HG03575 (cell line): Measurements from ENCODE around the gene MEF2D.

Experiments
- ATAC-seq: cut with Tn5 transposase; IDR thresholded peaks from one replicate; pipeline ENCODE4 v1.9.1; 2021; ENCODE audit not compliant: unreplicated experiment, insufficient number of reproducible peaks, low FRiP score; ENCODE audit errors: extremely low read depth

The MEF2D gene

DNA sequence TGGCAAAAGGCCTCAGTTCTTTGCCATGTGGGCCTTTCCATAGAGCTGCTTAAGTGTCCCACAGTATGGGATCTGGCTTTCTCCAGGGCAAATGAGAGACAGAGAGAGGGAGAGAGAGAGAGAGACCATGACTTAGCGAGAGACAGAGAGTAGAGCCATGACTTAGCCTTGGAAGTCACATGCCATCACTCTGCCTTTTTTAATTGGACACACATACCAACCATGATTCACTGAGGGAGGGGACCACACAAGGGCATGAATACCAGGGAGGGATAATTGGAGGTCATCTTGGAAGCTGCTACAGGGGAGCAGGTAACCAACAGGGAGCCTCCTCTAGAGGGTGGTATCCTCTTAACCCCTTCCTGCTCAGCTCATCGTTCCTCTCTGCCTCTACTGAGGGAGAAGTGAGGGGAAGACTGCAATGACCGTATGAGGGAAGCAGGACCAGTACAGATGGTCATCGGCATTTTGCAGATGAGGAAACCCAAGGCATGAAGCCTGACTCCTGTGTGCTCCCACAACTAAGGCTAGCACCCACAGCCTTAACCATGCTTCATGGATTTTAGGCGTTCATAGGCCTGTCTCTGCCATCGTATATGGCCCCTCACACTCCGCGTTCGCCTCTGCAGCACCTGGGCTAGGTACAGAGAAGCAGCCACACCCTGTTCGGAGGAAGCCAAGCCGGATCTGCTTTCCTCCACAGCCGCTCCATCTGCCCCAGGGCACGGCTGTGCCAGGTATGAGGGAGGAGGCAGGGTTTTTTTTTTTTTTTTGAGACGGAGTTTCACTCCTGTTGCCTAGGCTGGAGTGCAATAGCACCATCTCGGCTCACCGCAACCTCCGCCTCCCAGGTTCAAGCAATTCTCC is 38.6 kb downstream of the MEF2D start:
- no peak for ATAC-seq

DNA sequence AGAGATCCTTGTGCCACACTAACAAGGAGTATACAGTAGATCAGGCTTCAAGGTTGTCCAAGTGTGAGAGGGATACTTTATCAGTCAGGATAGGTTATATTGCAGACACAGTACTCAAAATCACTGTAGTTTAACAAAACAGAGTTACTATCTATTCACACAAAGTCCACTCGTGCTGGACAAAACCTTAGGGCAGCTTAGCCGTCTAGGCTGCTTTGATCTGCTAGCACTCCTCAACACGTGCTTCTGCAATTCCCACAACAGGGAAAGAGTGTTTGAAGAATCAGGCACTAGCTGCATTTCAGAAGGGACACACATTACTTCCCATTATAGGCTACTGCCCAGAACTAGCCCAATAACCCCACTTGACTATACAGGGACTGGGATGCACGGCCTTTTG is 39.5 kb downstream of the MEF2D start:
- no peak for ATAC-seq

DNA sequence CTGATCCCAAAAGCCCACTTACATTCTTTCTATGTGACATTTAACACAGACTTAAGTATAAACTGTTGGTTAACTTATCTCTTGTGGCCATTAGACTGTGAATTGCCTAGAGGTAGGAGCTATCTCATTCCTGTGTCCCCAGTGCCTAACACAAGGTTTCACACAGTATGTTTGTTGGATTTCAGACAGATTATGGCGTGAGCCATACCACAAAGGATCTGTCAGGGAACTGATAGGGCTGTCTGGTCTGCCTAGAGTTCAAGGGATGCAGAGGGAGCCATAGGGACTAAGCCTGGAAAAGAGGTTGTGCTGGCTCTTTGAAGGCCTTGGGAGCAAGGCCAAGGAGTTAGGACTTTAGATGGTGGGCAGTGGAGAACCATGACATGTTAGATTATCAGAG is 40.0 kb downstream of the MEF2D start:
- ATAC-seq: no peak

DNA sequence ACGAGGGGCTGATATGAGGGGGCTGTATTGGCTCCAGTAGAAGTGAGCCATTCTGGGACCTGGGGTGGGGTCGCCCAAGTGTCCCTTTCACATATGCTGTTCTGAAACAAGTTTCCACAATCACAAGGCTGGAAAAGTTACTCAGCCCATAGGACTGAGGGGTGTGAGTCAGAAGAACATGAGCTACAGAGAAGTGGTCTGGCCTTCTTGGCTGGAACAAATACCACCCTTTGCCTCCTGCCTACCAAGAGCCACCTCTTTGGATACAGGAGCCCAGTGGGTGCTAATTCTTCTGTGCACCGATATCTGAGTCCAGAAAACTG is 42.4 kb downstream of the MEF2D start:
- ATAC-seq: no peak

DNA sequence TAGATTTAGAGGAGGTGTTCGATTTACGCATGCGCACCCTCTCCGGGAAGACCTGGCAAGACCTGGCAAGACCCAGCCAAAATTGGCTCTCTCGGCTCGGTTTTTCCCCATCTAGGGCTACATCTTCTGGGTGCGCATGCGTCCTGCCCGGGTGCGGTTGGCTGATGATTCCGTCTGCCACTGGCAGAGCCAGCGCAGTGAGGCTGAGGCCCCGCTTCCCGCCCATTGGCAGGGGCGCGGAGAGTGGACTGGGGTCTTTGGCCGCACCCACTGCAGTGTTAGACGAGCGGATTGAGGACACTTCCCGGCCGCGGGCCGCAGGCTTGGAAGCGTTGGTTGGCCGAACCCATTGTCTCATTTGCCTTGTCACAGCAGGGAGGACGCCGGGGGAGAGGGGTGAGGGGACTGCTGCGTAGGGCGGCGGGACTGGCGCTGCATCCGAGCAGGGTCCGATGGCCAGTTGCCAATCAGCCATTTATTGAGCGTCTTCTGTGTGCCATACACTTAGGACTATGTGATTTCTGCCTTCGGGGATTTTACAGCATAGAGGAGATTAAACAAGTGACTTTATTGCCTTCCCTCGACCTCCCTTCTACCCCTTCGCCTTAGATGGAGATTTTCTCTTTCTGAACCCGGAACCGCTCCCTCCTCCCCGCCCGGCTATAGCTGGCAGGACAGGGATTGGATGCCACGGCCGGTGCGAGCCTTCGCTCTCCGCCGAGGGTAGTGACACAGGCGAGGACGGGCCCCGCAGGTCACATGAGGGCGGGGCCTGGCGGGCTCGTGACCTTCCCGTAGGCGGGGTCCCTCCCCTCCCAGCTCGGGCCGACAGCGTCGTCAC is 43.7 kb downstream of the MEF2D start:
- ATAC-seq: no peak

DNA sequence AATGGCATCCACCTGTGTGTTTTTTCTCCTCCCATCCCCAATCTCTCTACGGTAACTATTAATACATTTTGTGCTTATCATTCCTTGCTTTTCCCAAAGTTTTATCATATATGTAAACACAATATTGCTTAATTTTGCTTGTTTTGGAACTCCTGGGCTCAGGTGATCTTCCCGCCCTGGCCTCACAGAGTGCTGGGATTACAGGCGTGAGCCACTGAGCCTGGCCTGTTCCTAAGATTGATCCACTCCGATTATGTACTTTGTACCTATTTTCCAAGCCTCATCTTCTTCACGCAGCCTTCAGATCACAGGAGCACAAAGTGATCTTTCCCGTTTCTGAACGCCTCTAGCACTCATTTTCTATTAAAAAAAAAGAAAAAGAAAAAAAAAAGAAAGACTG is 45.2 kb downstream of the MEF2D start:
- no peak for ATAC-seq

DNA sequence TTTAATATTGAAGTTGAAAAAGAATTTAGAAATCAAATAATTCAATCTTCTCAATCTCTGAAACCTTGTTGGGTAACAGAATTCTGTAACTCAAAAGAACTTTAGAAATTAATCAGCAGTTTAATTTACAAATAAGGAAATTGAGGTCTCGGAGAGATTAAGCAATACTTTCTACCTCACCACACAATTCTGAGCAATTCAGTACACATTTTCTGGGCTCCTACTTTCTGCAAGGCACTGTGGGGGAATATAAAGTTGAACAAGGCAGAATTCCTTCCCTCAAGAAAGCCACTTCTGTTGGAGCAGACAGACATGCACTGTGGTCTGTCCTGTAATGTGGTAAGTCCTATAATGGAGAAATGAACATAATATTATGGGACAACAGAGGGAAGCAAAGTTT is 47.7 kb downstream of the MEF2D start:
- ATAC-seq: no peak

DNA sequence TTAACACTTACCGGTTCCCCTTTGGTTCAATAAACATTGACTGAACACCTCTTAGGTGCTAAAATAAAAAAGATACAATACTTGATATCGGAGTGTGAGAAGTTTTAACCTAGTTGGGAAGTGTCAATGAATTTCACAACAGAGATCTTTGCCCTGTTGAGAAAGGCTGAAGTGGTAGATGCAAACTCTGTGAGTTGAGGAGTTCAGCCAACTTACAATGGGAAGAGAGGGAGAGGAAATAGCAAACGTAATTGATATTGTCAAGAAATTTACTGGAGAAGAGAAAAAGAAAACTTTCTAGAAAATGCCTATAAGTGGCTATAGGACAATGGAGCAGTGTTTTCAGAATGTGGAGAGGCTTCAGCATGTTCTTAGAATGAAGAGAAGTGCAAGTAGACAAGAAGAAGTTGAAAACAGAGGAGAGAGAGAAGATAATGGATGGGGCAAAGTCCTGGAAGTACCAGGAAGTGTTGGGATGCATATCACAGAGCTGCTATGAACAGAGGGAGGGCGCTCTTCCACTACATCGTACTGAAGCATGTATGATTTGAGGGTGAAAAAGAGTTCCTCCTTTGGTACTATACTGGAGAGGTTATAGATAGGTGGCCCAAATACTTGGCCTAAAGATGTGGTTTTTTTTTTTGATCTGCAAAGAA is 48.9 kb downstream of the MEF2D start:
- no peak for ATAC-seq

DNA sequence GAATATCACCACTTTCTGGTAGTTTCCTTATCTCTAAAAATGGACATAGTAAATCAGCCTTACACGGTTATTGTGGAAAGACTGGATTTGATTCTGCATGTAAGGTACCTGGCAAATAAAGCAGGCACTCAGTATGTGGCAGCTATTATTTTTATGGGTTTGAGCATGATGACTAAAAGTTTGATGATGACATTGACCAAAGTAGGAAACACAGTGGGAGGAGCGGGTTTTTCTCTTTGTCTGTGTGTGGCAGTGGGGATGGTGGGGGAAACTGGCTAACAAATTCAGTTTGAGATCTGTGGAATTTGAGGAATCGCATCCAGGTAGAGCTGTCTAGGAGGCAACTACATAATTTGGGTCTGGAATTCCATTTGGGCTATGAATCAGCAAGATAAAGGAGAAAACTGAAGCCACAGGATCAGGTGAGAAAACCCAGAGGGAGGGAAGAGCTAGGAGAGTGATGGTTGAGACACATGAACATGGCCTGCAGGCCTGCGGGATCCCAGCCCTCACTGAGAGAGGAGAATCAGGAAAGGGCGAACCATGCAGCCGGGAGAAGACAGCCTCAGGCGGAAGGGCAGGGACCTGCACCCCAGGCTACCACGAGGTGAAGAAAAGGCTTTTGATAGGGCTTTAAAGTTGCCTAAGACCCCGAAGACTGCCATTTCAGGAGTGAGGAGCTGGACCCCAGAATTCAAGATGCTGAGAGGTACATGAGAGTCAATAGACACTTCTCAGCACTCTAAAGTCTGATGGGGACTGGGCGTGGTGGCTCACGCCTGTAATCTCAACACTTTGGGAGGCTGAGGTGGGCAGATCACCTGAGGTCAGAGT is 52.2 kb downstream of the MEF2D start:
- no peak for ATAC-seq

DNA sequence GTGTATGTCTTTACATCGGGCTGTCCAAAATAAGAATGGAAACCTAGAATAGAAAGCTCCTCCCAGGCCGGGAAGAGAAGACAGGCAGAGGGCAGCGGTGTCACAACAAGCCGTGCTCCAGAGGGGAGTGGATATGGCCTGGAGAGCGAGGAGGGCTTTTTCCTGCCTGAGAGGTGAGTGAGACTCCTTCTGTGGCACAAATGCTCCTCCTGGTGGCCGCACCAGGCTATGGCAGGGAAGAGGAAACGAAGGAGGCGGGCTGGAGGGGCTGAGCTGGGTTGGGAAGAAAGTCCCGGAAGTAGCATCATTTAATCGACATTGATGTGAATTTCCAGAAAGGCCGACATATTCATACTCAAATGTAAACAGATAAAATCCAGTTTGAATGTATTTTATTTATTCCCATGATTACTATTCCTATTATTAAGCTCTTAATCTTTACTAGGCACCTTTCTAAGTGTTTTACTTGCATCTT is 54.7 kb downstream of the MEF2D start:
- no peak for ATAC-seq

DNA sequence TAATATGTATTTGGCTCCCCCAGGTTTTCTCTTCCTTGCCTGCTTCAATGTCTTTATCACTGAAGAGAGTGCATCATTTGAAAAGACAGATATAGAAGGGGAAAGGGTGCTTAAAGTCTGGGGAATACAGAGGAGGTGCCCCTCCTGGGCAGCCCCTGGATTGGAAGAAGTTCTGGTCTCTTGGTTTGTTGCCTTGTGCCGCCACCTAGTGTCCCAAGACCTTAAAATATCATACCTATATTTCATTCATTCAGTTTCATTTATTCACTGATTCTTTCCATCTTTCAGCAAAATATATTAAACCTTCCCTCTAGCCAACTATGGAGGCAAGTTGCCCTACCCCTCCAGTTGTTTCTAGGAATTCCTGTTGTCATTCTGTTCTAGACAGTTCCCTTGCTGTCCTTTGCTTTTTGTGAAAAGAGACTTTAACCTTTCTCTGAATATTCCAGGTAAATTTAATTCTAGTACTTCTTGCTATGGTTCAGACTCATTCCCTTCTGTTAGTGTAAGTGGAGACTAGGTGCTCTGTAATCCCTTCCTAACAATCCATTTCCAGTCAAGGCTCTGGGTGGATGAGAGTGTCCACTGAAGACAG is 56.1 kb downstream of the MEF2D start:
- no peak for ATAC-seq

DNA sequence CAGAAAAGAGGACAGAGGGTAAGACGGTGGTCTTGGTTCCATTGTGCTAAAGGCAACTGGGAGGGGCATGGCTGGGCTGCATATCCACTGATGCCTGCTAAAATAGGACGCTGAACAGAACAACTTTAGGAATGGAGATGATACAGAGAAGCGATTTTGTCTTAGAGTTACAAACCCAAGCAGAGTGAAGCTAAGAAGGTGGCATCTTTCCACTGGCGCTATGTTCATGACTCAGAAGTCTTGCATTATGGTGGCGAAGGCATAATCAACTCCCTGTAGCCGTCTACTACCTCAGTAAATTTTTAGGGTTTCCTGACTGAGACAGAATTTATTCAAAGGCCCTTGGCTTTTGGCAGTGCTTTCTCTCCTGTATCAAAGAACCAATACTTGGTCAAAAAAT is 57.3 kb downstream of the MEF2D start:
- ATAC-seq: no peak

DNA sequence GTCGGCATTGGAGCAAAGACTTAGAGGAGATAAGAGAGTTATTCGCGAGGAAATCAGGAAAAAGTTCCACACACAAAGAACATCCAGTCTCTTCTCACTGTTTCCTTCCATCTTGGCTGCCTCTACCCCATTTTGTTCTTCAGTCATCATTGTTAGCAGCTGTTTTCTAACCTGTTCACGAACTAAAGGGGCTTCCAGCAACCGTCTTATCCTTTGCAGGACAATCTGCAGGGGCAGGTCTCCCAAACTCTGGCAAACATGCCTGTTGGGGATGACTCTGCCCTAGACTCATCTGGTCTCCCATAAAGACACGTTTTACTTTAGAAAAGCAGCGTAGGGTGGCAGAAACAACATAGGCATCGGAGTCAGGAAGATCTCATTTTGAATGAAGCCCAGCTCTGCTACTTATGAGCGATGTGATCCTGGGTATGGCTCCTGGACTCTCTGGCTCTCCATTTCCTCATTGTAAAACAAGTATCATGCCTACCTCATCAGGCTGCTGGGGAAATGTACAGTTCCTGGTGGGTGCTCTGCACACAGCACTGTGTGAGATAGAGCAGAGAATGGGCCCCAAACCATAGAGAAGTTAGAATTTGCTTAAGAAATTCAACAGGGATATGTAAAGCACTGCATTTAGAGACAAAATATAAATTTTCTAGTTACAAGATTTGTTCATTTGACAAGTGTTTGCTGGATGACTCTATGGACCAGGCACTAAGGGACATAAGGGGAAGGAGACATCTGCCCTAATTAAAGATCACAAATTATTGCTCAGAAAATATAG is 59.7 kb downstream of the MEF2D start:
- no peak for ATAC-seq

DNA sequence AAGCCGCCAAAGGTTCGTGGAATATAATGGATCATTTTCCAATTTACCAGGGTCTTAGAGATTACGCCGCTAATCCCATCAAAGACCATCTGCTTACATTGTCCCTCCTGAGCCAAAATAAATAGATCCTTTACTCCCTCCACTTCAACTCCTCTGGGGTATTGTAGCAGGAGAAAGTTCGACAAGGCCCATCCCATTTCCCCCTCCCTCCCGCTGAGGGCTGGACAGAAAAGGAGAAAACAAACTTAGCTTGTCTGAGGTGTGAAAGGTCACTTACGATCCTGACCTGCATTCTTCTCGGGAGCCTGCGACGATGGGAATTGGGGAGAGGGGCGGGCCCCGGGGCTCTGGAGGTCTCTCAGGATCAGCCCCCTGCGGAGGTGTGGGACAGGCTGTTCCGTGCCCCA is 60.8 kb downstream of the MEF2D start:
- ATAC-seq: no peak

DNA sequence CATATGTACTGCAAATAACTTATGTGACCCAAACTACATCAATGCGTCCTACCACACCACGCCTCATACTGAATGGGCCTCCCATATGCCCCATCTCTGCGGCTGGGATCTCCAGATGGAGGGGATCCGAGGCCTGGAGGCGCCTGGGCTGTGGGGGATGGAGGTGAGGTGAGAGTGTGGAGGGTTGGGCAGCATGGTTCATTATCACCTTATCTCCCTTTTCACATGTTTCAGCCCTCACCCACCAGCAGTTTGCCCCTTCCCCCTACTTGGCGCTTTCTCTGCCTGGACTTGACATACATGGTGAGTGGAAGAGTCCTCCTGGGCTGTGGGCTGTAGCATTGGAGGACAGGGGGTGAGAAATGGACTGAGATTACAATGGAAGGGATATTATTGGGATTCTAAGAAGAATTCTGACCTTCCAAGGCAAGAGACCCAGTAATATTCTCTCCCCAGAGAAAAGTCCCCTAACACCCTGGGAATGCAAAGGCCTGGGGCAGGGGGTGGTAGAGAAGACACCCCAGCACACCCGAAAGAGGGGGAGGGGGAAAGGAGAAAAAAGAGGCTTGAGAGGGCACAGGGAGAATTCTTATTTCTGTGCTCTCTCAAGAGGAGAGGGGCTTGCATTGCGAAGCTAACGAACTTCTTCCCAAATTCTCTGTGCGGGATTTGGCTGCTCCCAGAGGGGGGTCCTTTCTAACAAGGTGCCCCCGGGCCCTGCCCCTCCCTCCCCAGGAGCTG is 61.4 kb downstream of the MEF2D start:
- no peak for ATAC-seq

DNA sequence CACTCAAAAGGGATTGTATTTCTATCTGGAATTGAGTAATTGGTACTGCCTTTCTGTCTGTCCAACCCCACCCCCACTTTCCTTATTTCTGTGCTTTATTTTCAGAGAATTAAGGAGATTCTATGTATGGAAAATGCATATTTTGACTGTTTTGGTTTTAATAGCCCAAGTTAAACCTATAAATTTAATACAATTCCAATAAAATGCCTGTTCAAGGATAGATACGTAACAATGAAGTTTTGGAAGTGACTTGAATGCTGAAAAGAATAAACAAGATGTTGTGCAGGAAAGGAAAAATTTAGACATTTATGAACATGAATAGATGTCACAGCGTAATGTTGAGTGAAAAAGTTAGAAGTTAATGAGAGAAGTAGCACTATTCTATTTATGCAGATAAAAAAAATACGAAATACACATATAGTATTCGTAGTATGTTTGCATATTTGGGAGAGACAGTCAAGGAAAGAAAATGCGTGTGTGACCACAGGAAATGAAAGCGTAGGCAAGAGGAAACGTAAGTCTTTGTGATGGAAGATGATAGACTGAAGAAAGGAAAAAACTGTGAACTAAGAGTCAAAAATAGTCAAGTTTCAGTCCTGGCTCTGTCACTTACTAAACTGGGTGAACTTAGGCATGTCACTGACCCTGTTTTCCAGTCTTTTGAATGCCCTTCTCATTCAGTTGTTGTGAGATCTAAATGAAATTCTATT is 62.1 kb downstream of the MEF2D start:
- no peak for ATAC-seq
